GM21717 (cell line): ENCODE results near the gene MRPL11.
"Not testable (repeated sequence)": the region's sequence is repeated elsewhere in the genome, so short reads cannot be mapped to it uniquely, and the experiment has no call there.

Source experiments
- ATAC-seq: cut with Tn5 transposase; IDR thresholded peaks from one replicate; pipeline ENCODE4 v1.9.1; 2021; ENCODE audit warnings: mild to moderate bottlenecking, moderate library complexity; ENCODE audit not compliant: unreplicated experiment

Gene MRPL11

DNA sequence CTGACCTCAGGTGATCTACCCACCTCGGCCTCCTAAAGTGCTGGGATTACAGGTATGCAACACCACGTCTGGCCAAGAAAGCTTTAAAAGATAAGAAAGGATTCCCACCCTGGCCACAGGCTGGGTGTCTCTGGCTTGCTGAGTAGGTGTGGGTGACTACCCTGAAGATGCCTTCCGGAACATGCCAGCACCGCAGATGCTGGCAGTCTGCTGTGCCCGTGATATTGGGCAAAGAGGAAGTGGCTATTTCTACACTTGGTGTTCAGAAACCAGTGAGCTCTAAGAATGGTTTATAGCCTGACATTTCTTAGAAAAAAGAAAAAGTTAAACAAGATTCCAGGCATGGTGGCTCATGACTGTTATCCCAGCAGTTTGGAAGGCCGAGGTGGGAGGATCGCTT is 6.1 kb downstream of the MRPL11 start:
- no peak for ATAC-seq

DNA sequence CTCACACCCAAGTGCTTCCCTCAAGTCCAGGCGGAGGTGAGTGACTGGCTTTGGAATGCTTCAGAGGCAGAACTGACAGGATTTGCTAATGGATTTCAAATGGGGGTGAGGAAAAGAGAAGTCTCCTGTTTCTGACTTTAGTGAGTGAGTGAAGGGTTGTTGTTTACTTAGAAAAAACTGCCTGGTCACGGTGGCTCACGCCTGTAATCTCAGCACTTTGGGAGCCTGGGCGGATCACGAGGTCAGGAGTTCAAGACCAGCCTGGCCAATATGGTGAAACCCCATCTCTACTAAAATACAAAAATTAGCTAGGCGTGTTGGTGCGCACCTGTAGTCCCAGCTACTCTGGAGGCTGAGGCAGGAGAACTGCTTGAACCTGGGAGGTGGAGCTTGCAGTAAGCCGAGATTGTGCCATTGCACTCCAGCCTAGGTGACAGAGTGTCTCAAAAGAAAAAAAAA is 6.7 kb downstream of the MRPL11 start:
- not testable (repeated sequence) for ATAC-seq

DNA sequence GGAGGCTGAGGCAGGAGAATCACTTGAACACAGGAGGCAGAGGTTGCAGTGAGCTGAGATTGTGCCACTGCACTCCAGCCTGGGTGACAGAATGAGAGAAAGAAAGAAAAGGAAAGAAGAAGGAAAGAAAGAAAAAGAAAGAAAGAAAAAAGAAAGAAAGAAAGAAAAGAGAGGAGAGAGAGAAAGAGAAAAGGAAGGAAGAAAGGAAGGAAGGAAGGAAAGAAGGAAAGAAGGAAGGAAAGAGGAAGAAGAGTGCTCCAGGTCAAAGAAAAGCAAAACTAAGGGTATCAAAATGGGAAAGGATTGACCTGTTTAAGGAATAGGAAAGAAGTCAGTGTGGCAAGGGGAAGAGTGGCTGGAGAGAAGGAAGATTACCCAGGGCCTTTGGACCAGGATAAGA is 7.4 kb downstream of the MRPL11 start:
- ATAC-seq: not testable (repeated sequence)

DNA sequence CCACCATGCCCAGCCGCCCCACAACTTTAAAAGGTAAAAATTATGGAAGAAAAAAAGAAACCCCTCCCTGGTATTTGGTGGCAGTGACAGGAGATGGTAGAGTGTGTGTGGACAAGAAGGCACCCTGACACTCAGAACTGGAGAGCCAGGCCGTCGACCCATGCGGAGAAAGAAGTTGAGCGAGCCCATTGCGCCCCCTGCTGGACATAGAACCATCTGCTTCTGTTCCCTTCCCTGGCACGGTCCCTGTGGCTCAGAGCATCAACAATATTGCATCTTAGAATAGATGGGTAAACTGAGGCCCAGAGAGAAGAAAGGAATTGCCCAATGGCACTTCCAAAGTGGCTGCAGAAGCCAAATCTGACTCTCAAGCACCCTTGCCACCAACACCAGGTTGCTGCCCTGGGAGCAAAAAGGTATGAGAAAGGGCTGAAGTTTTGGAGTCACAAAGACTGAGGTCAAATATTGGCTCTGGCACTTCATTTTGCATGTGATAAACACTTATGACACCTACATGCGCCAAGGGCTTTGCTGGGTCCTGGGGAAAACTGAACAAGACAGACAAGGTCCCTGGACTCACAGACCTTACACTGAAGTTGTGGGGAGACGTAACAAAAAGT is 8.6 kb downstream of the MRPL11 start:
- no peak for ATAC-seq

DNA sequence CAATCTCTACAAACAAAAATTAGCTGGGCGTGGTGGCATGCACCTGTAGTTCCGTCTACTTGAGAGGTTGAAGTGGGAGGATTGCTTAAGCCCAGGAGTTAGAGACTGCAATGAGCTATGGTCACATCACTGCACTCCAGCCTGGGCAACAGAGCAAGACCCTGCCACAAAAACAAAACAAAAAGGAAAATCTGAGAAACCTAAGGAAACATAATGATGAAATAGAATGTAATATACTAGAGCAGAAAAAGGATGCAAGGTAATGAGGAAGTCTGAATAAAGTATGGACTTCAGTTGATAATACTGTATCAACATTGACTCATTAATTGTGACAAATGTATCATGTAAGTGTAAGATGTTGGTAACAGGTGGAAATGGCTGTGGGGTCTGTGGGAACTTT is 9.7 kb downstream of the MRPL11 start:
- no peak for ATAC-seq

DNA sequence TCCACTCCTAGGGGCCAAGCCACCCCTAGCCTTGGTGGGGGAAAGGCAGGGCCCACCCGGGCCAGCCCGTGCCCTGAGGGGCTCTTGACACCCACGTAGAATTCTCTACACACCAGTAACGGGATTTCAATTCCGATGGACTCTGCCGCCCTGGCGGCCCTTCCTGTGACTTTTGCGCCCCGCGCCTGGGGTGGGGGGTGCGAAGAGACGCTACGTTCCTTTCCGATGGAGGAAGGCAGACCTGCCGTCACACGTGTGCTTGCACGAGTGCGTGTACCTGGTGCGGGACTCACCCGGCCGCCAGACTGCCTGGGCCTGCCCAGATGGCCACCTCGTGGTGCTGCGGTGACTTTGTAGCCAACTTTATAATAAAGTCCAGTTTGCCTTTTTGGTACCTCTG is 12.3 kb downstream of the MRPL11 start:
- no peak for ATAC-seq

DNA sequence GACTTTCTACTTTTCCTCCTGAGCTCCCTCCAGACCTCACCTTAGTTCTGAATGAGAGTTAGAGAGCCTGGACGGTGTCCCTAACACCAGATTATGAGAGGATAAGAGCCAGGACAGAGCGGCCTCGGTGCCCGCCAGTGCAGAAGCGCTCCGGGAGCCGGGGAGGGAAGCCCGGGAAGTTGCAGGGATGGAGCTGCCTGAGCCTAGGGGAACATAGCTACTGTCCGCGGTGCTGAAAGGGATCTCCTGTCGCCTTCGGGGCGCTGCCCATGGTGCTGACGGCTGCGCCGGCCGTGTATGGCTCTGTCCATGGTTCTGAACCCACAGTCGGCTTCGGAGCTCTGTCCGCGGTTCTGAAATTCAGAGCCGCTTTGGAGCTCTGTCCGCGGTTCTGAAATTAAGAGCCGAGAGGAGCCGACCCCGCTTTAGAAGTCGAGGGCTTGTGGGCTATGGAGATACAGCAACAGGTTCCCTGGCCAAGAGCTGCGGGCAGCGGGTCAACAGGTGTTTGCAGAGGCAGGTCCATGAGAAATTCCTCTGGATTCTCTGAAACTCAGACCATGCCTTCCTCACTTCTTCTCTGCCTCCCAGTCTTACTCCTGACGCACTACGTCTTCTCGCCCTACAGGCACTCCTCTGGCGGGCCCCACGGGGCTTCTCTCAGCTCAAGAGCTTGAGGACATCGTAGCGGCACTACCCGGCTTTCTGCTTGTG is 17.0 kb downstream of the MRPL11 start:
- no peak for ATAC-seq

DNA sequence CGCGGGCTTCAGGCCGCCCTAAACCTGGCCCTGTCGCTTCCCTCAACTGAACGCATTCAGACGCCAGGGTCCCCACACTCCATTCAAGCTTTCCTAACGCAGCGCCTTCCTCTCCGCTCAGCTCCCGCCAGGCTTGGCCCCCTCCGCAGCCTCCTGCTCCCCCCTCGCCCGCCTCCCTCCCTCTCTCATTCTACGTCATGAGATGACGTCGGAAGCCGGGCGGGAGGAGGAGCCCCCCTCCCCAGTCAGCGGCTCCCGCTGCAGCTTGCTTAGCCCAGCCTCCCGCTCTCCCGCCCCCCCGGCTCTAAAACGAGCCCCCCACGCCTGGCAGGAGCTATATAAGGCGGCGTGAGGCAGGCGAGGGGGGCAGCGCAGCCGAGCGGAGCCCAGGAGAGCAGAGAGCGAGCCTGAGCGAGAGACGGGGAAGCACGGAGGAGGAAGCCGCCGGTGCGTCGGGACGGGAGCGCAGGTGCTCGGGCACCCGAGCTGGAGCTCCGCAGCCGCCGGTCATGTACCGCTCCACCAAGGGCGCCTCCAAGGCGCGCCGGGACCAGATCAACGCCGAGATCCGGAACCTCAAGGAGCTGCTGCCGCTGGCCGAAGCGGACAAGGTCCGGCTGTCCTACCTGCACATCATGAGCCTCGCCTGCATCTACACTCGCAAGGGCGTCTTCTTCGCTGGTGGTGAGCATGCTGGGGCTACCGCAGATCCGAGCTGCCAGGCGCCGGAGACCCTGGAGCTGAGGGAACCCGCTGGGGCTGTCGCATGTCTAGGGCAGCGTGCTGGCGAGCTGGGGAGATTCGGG is 17.8 kb downstream of the MRPL11 start, which contains the start of gene NPAS4:
TSS of gene NPAS4 (plus strand) at position 365 of the 806 bp plus-strand sequence. CDS start at position 510, 145 bp downstream.
- no peak for ATAC-seq

DNA sequence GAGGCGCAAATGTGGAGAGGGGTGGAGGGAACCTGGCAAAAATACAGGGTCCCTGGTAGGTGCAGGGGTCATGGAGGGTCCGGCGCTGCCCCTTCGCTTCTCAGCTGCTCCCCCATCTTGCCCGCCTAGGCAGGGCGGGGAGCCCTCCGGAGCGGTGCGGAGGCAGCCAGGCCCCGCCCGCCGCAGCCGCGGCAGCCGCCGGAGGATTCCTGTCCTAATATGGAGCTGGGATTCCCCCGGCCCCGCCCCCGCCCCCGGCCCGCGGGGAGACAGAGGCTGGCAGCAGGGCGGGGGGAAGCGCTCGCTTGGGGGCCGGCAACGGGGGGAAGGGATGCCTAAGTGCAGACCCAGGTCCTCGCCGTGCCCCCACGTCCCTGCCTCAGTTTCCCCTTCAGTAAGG is 18.8 kb downstream of the MRPL11 start:
- ATAC-seq: no peak

DNA sequence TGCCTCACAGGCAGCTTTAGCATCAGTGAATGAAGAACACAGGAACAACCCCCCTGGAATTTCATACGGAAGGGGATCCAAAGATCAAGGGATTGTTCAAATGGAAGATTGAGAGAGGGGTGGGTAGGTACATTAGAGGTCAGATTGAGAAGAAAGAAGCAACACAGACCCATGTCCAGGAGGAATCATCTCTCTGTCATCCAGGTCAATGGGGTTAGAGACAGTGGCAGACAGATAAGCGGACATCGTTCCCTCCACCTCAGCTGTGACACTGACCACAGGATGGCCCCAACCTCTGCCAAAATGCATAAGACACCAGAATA is 19.7 kb downstream of the MRPL11 start:
- no peak for ATAC-seq

DNA sequence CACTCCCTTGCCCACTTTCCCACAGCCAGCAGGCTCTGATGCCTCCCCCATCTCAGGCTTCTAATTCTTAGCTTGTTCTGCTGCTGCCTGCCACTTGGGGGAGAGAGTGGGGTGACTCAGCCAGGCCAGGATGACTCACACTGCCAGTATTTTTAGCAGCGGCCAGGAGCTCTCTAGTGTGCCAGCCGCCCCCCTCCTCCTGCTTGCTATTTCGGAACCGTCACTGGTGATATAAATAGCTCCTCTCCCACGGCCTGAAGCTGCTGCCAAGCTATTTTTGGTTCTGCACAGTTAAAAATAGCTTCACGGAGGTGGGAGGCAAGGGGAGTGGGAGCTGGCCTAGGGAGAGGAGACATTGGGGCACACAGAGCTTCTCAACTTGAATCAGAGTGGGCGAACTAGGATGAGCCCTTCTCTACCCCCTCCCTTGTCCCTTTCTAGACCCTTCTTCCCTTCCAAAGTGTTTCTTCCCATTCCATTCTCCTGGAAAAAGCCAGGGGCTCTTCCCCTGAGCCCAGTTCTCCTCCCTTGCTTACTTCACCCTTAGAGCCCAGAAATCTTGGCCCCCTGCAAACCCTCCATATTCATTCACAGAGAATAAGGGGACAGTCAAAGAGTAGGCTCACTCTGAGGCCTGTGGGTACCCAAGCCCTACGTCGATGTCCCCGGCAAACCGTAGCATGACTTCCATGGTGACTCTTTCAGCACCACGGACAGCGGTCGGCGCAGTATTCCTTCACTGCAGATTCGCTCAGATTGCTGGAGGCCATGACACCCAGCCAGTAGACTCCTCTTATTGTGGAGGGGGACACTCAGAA is 20.3 kb downstream of the MRPL11 start:
- no peak for ATAC-seq

DNA sequence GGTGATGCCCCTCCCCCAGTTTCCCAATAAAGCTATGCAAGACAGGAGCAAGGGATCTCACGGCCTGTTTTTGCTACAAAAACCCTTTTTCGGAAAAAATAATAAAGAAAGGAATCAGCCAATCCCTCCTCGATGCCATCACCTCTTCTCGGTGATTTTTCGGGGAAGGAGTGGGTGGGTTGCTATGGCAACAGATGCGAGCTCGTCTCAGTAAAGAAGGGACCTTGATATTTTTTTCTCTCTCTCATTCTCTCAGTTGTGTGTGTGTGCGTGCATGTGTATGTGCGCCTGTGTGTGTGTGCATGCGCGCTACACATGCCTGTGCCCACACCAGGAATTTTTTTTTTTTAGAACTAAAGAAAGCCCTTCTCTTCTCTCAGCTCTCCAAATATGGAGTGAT is 21.6 kb downstream of the MRPL11 start:
- ATAC-seq: no peak

DNA sequence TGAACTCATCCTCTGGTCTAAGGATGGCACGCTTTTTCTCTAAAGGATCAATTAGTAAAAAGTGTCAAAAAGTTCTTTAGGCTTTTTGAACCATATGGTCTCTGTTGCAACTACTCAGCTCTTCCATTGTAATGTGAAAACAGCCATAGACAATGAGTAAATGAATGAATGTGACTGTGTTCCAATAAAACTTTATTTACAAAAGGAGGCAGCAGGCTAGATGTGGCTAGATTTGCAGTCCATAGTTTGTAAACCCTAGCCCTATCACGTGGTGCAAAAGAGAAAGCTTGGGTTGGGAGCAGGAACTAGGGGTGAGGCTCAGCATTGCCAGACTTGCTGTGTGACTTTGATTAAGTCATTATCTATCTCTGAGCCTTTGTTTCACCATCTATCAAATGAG is 23.2 kb downstream of the MRPL11 start:
- ATAC-seq: no peak

DNA sequence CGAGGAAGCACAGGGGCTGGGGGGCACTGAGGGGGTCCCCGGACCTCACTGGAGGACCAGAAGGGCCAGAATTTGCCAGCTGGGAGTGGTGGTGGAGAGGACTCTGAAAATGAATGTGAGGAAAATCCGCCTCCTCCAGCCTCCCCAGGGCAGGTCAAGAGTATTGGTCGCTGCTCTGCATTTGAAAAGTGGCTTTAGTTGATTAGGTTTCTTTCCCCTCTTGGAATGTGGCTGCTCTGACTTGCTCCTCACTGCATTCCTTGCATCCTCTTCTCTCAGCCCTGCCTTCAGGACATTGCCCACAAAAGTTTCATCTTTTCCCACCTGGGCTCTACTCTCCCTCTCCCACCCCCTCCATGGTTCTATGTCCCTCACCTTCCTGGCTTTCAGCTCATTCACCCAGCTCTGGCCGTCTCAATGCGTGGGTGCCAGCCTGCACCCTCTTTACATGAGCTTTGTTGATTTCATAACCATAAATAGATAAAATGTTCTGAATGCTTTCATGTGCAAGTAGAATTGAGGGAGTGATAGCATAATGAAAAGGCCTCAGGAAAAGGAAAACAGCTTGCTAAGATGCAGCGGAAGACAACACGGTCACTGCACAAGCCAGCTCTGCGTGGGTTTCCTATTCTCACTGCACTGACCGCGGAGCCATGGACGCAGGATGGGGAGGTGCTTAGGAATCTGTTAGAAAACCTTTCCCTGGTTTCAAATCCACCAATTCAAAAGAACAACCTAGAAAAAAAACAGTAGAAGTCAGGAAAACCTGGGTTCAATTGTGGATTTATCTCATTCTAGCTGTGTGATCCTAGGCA is 24.3 kb downstream of the MRPL11 start:
- ATAC-seq: no peak

DNA sequence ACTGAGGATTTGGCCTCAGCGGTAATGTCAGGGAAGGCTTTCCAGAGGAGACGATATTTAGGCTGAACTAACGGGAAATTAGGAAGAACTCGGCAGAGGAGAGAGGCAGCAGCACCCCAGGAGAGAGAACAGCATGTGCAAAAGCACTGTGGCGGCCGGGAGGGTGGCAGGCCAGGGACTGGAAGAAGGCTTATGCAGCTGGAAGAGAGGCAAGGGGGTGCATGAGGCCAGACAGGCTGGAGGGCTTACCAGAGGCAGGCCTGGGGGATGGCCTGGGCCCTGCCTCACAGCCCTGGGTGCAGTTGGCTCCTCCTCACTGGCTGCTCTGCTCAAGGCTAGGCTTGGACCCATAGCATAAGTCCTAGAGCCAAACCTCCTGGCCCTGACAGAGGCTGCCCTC is 25.5 kb downstream of the MRPL11 start:
- no peak for ATAC-seq

DNA sequence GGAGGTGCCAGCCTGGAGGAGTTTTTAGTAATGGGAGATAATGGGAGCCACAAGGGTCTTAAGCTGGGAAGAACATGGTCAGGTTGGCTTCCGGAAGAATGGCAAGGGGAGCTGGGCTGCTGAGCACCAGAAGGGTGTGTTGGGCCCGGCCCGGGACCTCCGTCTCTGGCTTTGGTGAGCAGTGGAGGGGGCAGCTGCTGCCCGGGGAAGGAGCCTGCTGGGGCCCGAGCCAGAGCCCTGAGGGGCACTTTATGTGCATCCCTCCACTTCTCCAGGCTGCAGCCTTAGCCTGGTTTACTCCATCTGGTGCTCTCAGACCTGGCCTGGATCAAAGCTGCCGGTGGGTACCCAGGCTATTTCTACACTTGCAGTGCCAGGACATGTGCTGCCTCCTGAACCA is 26.5 kb downstream of the MRPL11 start:
- no peak for ATAC-seq

DNA sequence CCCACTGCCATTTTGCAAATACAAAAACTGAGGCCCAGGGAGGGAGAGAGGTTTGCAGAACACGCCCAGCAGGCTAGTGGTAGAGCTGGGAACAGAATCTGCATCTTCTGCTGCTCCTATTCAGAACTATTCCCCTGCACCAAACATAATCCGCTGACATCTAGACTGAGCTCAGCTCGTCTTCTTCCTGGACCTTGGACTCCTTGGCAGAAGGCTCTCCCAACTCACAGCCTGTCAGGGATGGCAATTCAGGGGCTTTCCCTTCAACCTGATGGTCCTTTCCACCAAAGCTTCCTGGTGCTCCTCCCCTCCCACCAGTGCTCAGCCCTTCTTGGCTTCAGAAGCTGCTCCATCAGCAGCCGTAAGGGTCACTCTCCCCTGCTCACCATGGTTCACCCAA is 27.3 kb downstream of the MRPL11 start:
- no peak for ATAC-seq

DNA sequence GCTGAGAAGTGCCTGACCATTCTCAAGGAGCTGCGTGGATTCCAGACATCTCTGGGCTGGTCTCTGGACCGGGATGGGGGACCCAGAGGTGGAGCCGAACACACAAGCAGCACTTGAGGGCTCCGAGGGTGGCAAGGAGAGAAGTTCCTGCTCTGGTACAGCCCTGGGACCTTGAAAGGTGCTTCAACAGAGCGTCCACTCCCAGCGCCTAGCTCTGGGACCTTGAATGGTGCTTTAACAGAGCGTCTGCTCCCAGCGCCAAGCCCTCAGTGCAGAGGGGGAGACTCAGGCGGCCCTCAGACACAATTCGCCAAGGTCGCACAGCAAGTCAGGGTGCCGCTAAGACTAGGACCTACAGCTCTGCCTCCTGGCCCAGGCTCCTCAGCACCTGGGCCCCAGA is 28.5 kb downstream of the MRPL11 start:
- ATAC-seq: no peak

DNA sequence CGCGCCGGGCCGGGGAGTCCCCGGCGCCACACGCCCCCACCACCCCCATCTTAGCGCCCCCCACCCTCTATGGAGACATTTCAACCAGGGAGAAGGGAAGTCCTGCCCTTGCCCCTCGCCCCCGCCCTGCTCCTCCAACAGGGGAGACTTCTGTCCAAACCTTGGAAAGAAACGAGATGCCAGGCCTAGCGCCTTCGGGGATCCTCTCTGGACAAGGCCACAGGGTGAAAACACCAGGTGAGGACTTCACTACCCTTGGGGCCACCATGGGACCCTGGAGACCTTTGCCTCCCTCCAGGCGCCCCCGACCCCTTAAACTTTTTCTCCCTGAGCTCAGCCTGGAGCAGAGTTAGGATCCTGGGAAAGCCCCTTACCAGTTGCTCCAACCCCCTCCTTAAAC is 29.4 kb downstream of the MRPL11 start:
- no peak for ATAC-seq

DNA sequence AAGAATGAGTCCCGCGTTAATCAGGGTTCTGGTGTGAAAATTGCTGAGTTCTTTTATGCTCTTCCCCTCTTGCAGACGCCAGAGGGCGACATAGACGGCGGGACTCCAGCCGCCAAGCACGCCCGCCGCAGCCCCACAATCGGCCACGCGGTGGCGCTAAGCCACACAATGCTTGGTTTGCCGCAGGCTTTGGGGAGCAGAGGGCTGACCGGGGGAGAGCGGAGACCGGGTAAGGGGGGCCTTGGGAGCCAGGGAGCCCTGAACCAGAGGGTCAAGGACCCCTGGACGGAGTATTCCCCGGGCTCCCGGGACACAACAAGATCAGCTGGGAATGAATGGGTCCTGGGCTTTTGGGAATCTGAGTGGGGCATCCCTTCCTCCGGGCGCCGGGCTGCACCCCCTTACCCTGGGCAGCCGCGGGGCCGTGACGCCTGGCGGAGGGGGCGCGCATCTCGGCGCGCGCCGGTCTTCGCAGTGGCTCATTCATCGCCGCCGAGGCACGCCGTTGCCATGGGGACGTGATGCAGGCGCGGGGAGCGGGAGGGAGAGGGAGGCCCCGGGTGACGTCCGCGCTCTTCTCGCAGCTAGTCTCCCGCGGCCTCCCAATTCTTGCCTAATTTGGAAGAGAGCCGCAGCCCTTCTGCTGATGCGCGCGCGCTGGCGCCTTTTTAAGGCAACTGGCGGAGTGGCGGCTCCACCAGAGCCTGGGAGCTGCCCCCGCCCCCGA is 30.0 kb downstream of the MRPL11 start:
- ATAC-seq: no peak
